PC-3 (cell line): ENCODE measurements around the gene SURF6. TPM values are rescaled to one million over a fixed set of nuclear protein-coding genes. Genes with fewer than 3 reads are reported as not detected.

ENCODE experiments used
- ATAC-seq: fragments of 200-7000 bp; cut with Tn5 transposase; 2 replicates; pipeline ENCODE4 v1.9.1; 2020; ENCODE audit warnings: mild to moderate bottlenecking, moderate library complexity
- BruUV-seq: library from RNA; stranded (reverse); fragments of 400-500 nt; replicated peaks from 2 replicates; lab custom pipeline; 2021; lab: Mats Ljungman, UMichigan
- CTCF ChIA-PET: fragments of 300-600 bp; sonication (Branson Sonifier 250); formaldehyde crosslinking; loops from one replicate; lab custom pipeline; 2022; ENCODE audit warnings: antibody characterized with exemption; lab: Charles Lee
- POLR2A ChIA-PET: fragments of 300-600 bp; sonication (Branson Sonifier 250); formaldehyde crosslinking; loops from one replicate; lab custom pipeline; 2022; ENCODE audit warnings: antibody characterized with exemption; ENCODE audit not compliant: unreplicated experiment; lab: Charles Lee
- DNase-seq: peaks from one replicate; pipeline ENCODE4 v3.0.0-alpha.2; 2015
- H2AFZ ChIP-seq: fragments of 300-600 bp; sonication (generic); 2 replicates; pipeline ENCODE4 v1.6.0; 2016; ENCODE audit warnings: antibody characterized with exemption, low read length
- H3F3A ChIP-seq: fragments of 300-600 bp; sonication (generic); one replicate; pipeline ENCODE4 v1.6.0; 2017; ENCODE audit warnings: antibody characterized with exemption, low read length, control low read depth, mild to moderate bottlenecking; ENCODE audit not compliant: unreplicated experiment
- H3K27ac ChIP-seq: fragments of 300-600 bp; sonication (generic); 2 replicates; pipeline ENCODE4 v1.5.1; 2016; ENCODE audit warnings: mild to moderate bottlenecking, low read length
- H3K27me3 ChIP-seq: fragments of 300-600 bp; sonication (generic); 2 replicates; pipeline ENCODE4 v1.6.1; 2016; ENCODE audit warnings: low read length, mixed read lengths
- H3K36me3 ChIP-seq: fragments of 300-600 bp; sonication (generic); 2 replicates; pipeline ENCODE4 v1.6.1; 2016; ENCODE audit warnings: low read depth, mixed run types, low read length, mixed read lengths
- H3K4me1 ChIP-seq: fragments of 300-600 bp; sonication (generic); 2 replicates; pipeline ENCODE4 v1.5.1; 2016; ENCODE audit warnings: low read length; ENCODE audit not compliant: insufficient read depth
- H3K4me2 ChIP-seq: fragments of 300-600 bp; sonication (generic); 2 replicates; pipeline ENCODE4 v1.6.0; 2016; ENCODE audit warnings: low read length
- H3K4me3 ChIP-seq: fragments of 300-600 bp; sonication (generic); 2 replicates; pipeline ENCODE4 v1.5.1; 2016; ENCODE audit warnings: mild to moderate bottlenecking, low read length, mixed read lengths
- H3K79me2 ChIP-seq: fragments of 300-600 bp; sonication (generic); 2 replicates; pipeline ENCODE4 v1.6.1; 2017; ENCODE audit warnings: low read length, mixed read lengths
- H3K9ac ChIP-seq: fragments of 300-600 bp; sonication (generic); 2 replicates; pipeline ENCODE4 v1.6.0; 2016; ENCODE audit warnings: mild to moderate bottlenecking, low read length
- H3K9me2 ChIP-seq: fragments of 300-600 bp; sonication (generic); replicated peaks from 2 replicates; pipeline ENCODE4 v1.6.1; 2016; ENCODE audit warnings: mixed run types, low read length, mixed read lengths
- H3K9me3 ChIP-seq: fragments of 300-600 bp; sonication (generic); 2 replicates; pipeline ENCODE4 v1.6.1; 2016; ENCODE audit warnings: low read length, mixed read lengths
- H4K20me1 ChIP-seq: fragments of 300-600 bp; sonication (generic); 2 replicates; pipeline ENCODE4 v1.6.1; 2016; ENCODE audit warnings: low read length, mixed read lengths
- CTCF ChIP-seq: fragments of 300-600 bp; sonication (generic); conservative IDR thresholded peaks from 2 replicates; pipeline ENCODE4 v1.5.1; 2017; ENCODE audit warnings: antibody characterized with exemption, low read depth, mild to moderate bottlenecking, low read length
- EZH2 ChIP-seq: fragments of 300-600 bp; sonication (generic); IDR thresholded peaks from one replicate; pipeline ENCODE4 v1.6.1; 2017; ENCODE audit warnings: antibody characterized with exemption, mild to moderate bottlenecking, low read length; ENCODE audit not compliant: unreplicated experiment
- EZH2phosphoT487 ChIP-seq: fragments of 300-600 bp; sonication (generic); IDR thresholded peaks from 2 replicates; pipeline ENCODE4 v1.6.1; 2018; ENCODE audit warnings: mild to moderate bottlenecking, antibody characterized with exemption, low read length, borderline replicate concordance
- intact Hi-C: fragments of 100-400 bp; cut with micrococcal nuclease; formaldehyde crosslinking; loops from 2 replicates; pipeline ENCODE4 v1.9.0; 2023
- total RNA-seq: library from RNA; depleted of rRNA; stranded (reverse); fragments of >200 nt; gene quantifications from 2 replicates; pipeline ENCODE4 v1.2.3, GENCODE V29; 2014

SURF6 gene
- total RNA-seq, 1 experiment from 2014 or later: 28.0 TPM

- ATAC-seq (no peak), DNase-seq (no peak)
- Histone ChIP-seq H3K27ac (no peak overlapping the region), H2AFZ (no peak overlapping the region), H3K4me3 (no peak overlapping the region), H3F3A (no peaks in the 10 kb centered on the region), H3K9me2 (no peaks in the 10 kb centered on the region), H3K4me1 (peaks cover 4% of the 10 kb centered on the region), H3K27me3 (no peaks in the 10 kb centered on the region), H3K9ac (no peak overlapping the region), H3K36me3 (no peaks in the 10 kb centered on the region; the same call in 1 of the 2 replicates), H3K79me2 (peaks cover 21% of the 10 kb centered on the region), H4K20me1 (no peaks in the 10 kb centered on the region), H3K4me2 (no peak overlapping the region), H3K9me3 (no peaks in the 10 kb centered on the region)
- intact Hi-C loops: no loop called here
- TF ChIP-seq CTCF (0 out of 2 replicates have a peak, but pooled peaks have one; percentile 23), EZH2 (no peak)
- ChIA-PET CTCF (no interaction called here), POLR2A (no interaction called here)
- BruUV-seq: no TSS peak
Measured at GRCh38 chr9:133342570-133342969, 6.6 kb upstream of the SURF6 start.

GRCh38 chr9:133342069-133342406, 6.0 kb upstream of the SURF6 start:
- H4K20me1 ChIP-seq: no peaks in the 10 kb centered on the region
- H3K4me2 ChIP-seq: no peak overlapping the region
- BruUV-seq: no TSS peak
- DNase-seq: no peak
- no peaks in the 10 kb centered on the region for H3K9me3 ChIP-seq
- POLR2A ChIA-PET: no interaction called here
- no peak overlapping the region for H3K27ac ChIP-seq
- no peak overlapping the region for H2AFZ ChIP-seq
- H3K4me1 ChIP-seq: peaks cover 4% of the 10 kb centered on the region
- no peak overlapping the region for H3K9ac ChIP-seq
- no peak for ATAC-seq
- CTCF ChIA-PET: no interaction called here
- TF ChIP-seq EZH2: no peak
- TF ChIP-seq CTCF: no peak; the same call in 1 of the 2 replicates
- TF ChIP-seq EZH2phosphoT487: no peak
- no peaks in the 10 kb centered on the region; the same call in 1 of the 2 replicates for H3K36me3 ChIP-seq
- no peaks in the 10 kb centered on the region for H3K27me3 ChIP-seq
- H3K9me2 ChIP-seq: no peaks in the 10 kb centered on the region
- H3F3A ChIP-seq: no peaks in the 10 kb centered on the region
- intact Hi-C loops: no loop called here
- peaks cover 16% of the 10 kb centered on the region for H3K79me2 ChIP-seq
- H3K4me3 ChIP-seq: no peak overlapping the region

GRCh38 chr9:133341369-133342068, 5.5 kb upstream of the SURF6 start:
- ChIA-PET CTCF (no interaction called here), POLR2A (no interaction called here)
- no peaks in the 10 kb centered on the region for H3K9me2 ChIP-seq
- no peak for DNase-seq
- BruUV-seq: no TSS peak
- no peaks in the 10 kb centered on the region for H4K20me1 ChIP-seq
- no peak overlapping the region for H2AFZ ChIP-seq
- H3K9ac ChIP-seq: no peak overlapping the region
- no peaks in the 10 kb centered on the region; the same call in 1 of the 2 replicates for H3K36me3 ChIP-seq
- H3K27me3 ChIP-seq: no peaks in the 10 kb centered on the region
- H3F3A ChIP-seq: no peaks in the 10 kb centered on the region
- H3K4me3 ChIP-seq: no peak overlapping the region
- H3K9me3 ChIP-seq: no peaks in the 10 kb centered on the region
- H3K4me2 ChIP-seq: no peak overlapping the region
- H3K79me2 ChIP-seq: peaks cover 11% of the 10 kb centered on the region
- H3K27ac ChIP-seq: no peak overlapping the region
- intact Hi-C loops: no loop called here
- ATAC-seq: no peak
- peaks cover 4% of the 10 kb centered on the region for H3K4me1 ChIP-seq
- no peak for TF ChIP-seq EZH2
- no peak for TF ChIP-seq EZH2phosphoT487
- TF ChIP-seq CTCF: no peak
